ENCODE measurements around the gene CMTM1. TPM values are rescaled to one million over a fixed set of nuclear protein-coding genes. Genes with fewer than 3 reads are reported as not detected.

The CMTM1 gene
- polyA plus RNA-seq, 1 donor (not counting 4 experiments of a cell fraction or from before 2014, with no cell fraction given) = 0.24 TPM

DNA sequence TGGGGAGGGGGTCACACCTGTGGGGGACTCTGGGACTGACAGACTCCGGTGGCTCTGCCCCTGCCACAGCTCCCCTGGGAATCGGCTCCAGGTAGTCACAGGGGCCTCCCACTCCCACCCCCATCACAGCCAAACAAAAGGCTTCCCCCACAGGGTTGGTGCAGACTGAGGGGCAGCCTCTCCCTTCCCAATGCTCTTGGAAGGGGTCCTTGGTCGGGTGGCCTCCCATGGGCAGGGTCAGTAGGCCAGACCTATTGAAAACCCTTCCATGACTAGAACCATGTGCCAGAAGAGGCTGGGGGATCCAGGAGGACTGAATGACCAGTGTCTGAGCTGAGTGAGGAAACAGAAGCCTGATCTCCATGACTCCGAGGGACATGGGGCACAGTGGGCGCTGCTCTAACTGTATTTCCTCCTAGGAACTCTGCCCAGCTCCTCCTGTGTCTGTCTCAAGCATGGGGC is 45.0 kb upstream of the CMTM1 start:
- Histone ChIP-seq H3K27me3 (ENCODE audit: control insufficient read depth, extremely low read depth, insufficient read depth, low read length) (no peaks in the 10 kb centered on the region), H3K27ac (ENCODE audit: control insufficient read depth, insufficient read depth, low read length) (peak overlapping the region; percentile 62), H3K79me2 (ENCODE audit: control insufficient read depth, insufficient read depth, low read length) (no peaks in the 10 kb centered on the region), H3K9me1 (ENCODE audit: control insufficient read depth, extremely low read depth, insufficient read depth, low read length) (peaks cover 3% of the 10 kb centered on the region), H3K9ac (ENCODE audit: control insufficient read depth, extremely low read depth, insufficient read depth, low read length) (no peak overlapping the region), H3K36me3 (ENCODE audit: control insufficient read depth in 2 of 2, extremely low read depth in 1 of 2, insufficient read depth in 2 of 2, low read length in 2 of 2) (peaks cover 0 to 1% of the 10 kb centered on the region in 2 experiments), H3K9me3 (ENCODE audit: control insufficient read depth, low read depth, low read length) (no peaks in the 10 kb centered on the region), H3K4me2 (ENCODE audit: control insufficient read depth, extremely low read depth, insufficient read depth, low read depth, low read length) (peak overlapping the region; percentile 52), H2AFZ (ENCODE audit: control insufficient read depth, low read length) (no peak overlapping the region), H3K4me1 (ENCODE audit: control insufficient read depth, extremely low read depth, insufficient read depth, low read length) (peaks cover 45% of the 10 kb centered on the region), H4K20me1 (ENCODE audit: control insufficient read depth, extremely low read depth, insufficient read depth, low read length) (no peaks in the 10 kb centered on the region), H3K4me3 (ENCODE audit: control insufficient read depth in 2 of 3, extremely low read depth in 1 of 3, insufficient read depth in 2 of 3, low read depth in 1 of 3, low read length in 3 of 3) (no peak overlapping the region)
- TF ChIP-seq EZH2 (IDR thresholded peaks at IDR 0.05; ENCODE audit: low read length) = no peak
- no peak for TF ChIP-seq CTCF (optimal IDR thresholded peaks at IDR 0.05 in 1 of 3, IDR thresholded peaks at IDR 0.05 in 1 of 3, conservative IDR thresholded peaks at IDR 0.05 in 1 of 3; ENCODE audit: extremely low read depth in 1 of 3, insufficient read depth in 2 of 3, low read length in 3 of 3)
- FAIRE-seq = no peak
- dilution Hi-C loops (cut with MboI; ENCODE audit: extremely low pct_ligation_motif_present, low sequenced_read_pairs) = no loop called here
- DNase-seq (ENCODE audit: low read depth, low spot score) = no peak

- TF ChIP-seq EZH2 (IDR thresholded peaks at IDR 0.05; ENCODE audit: low read length) = no peak
- no peak for TF ChIP-seq CTCF (optimal IDR thresholded peaks at IDR 0.05 in 1 of 3, IDR thresholded peaks at IDR 0.05 in 1 of 3, conservative IDR thresholded peaks at IDR 0.05 in 1 of 3; ENCODE audit: extremely low read depth in 1 of 3, insufficient read depth in 2 of 3, low read length in 3 of 3)
- Histone ChIP-seq H3K9ac (ENCODE audit: control insufficient read depth, extremely low read depth, insufficient read depth, low read length) (peak overlapping the region; percentile 41), H3K4me2 (ENCODE audit: control insufficient read depth, extremely low read depth, insufficient read depth, low read depth, low read length) (peak overlapping the region; percentile 52), H3K4me3 (ENCODE audit: control insufficient read depth in 2 of 3, extremely low read depth in 1 of 3, insufficient read depth in 2 of 3, low read depth in 1 of 3, low read length in 3 of 3) (peak overlapping the region in 2 of 3 experiments; percentile 20 to 34), H3K27ac (ENCODE audit: control insufficient read depth, insufficient read depth, low read length) (peak overlapping the region; percentile 62), H3K27me3 (ENCODE audit: control insufficient read depth, extremely low read depth, insufficient read depth, low read length) (no peaks in the 10 kb centered on the region), H3K9me1 (ENCODE audit: control insufficient read depth, extremely low read depth, insufficient read depth, low read length) (peaks cover 3% of the 10 kb centered on the region), H3K36me3 (ENCODE audit: control insufficient read depth in 2 of 2, extremely low read depth in 1 of 2, insufficient read depth in 2 of 2, low read length in 2 of 2) (peaks cover 0 to 1% of the 10 kb centered on the region in 2 experiments), H4K20me1 (ENCODE audit: control insufficient read depth, extremely low read depth, insufficient read depth, low read length) (no peaks in the 10 kb centered on the region), H3K4me1 (ENCODE audit: control insufficient read depth, extremely low read depth, insufficient read depth, low read length) (peaks cover 36% of the 10 kb centered on the region), H2AFZ (ENCODE audit: control insufficient read depth, low read length) (no peak overlapping the region), H3K79me2 (ENCODE audit: control insufficient read depth, insufficient read depth, low read length) (no peaks in the 10 kb centered on the region), H3K9me3 (ENCODE audit: control insufficient read depth, low read depth, low read length) (no peaks in the 10 kb centered on the region)
- peak; percentile 91 for FAIRE-seq
- dilution Hi-C loops (cut with MboI; ENCODE audit: extremely low pct_ligation_motif_present, low sequenced_read_pairs) = no loop called here
- DNase-seq (ENCODE audit: low read depth, low spot score) = peak; percentile 97
Observed at GRCh38 chr16:66521951-66522771, 44.1 kb upstream of the CMTM1 start.
